Right lobe of liver (tissue), 6 donors: ENCODE measurements around the gene BRICD5. TPM values are rescaled to one million over a fixed set of nuclear protein-coding genes. Genes with fewer than 3 reads are reported as not detected.

Experiments used
- ATAC-seq, 4 donors: fragments of 200-7000 bp; cut with Tn5 transposase; one replicate each; pipeline ENCODE4 v1.9.1; 2020; ENCODE audit warnings: mild to moderate bottlenecking in 4 of 4, moderate library complexity in 4 of 4
- DNase-seq, 3 donors: peaks; one replicate each; pipeline ENCODE4 v3.0.0-alpha.2; 2020
- H3K27ac ChIP-seq, 3 donors: fragments of 200-600 bp; one replicate each; pipeline ENCODE4 v1.8.0; 2022
- H3K27me3 ChIP-seq, 2 donors: fragments of 200-600 bp; one replicate each; pipeline ENCODE4 v1.8.0; 2022
- H3K36me3 ChIP-seq, 4 donors: fragments of 200-600 bp; sonication (generic) in 1 of 4; one replicate each; pipeline versions ENCODE4 v1.5.1 to v1.8.0; 2017 to 2022; ENCODE audit warnings: control low read depth in 1 of 4
- H3K4me1 ChIP-seq, 4 donors: fragments of 200-600 bp; sonication (generic) in 1 of 4; one replicate each; pipeline versions ENCODE4 v1.5.1 to v1.8.0; 2017 to 2022; ENCODE audit warnings: control low read depth in 1 of 4
- H3K4me3 ChIP-seq, 3 donors: fragments of 200-600 bp; one replicate each; pipeline ENCODE4 v1.8.0; 2022
- H3K9me3 ChIP-seq, 4 donors: fragments of 200-600 bp; sonication (generic) in 1 of 4; one replicate each; pipeline versions ENCODE4 v1.5.1 to v1.8.0; 2017 to 2022; ENCODE audit warnings: control low read depth in 1 of 4
- CTCF ChIP-seq, 4 donors: fragments of 200-600 bp in 3 of 4; fragments of 450-650 bp in 1 of 4; IDR thresholded peaks; one replicate each; pipeline versions ENCODE4 v1.5.1 to v1.8.0; 2016 to 2022; ENCODE audit warnings: antibody characterized with exemption in 4 of 4, mild to moderate bottlenecking in 2 of 4
- POLR2A ChIP-seq: fragments of 450-650 bp; IDR thresholded peaks from one replicate; pipeline ENCODE4 v1.6.1; 2017; ENCODE audit warnings: antibody characterized with exemption, mild to moderate bottlenecking
- WGBS: methylation state at CpG from one replicate; pipeline ENCODE4 v1.1.6; 2018; ENCODE audit warnings: low coverage, low lambda C conversion rate; ENCODE audit not compliant: insufficient coverage; ENCODE audit errors: missing lambda C conversion rate; 5-methylcytosine and 5-hydroxymethylcytosine counted together
- intact Hi-C, 2 donors: fragments of 100-400 bp; cut with DNase I; formaldehyde crosslinking; loops; one replicate each; pipeline versions ENCODE4 v1.11.2 to v1.14.1; 2022
- total RNA-seq, 6 experiments: library from RNA; depleted of rRNA in 2 of 6; stranded (reverse); fragments of >200 nt in 2 of 6; fragmentation: NEBNext Ultra II Directional in 3 of 6; extraction: Animal tissue kit (Norgen Biotek cat#: 25700) in 3 of 6; gene quantifications; one replicate each; pipeline versions ENCODE4 v1.1.0 to v1.2.4, GENCODE V29; 2016 to 2023
- donor health status: DM: no; HTN: yes; CAD: no.
- donor health status: DM: no; HTN: no; CAD: no.
- donor health status: DM: no; HTN: no; CAD: no.
- donor health status: DM: no; HTN: yes; CAD: no.
- donor health status: DM: no; HTN: yes; CAD: no.

The BRICD5 gene
- total RNA-seq, 6 experiments from 2014 or later: 0.74 to 3.7 (median 2.0) TPM

- Histone ChIP-seq H3K27me3 (no peaks in the 10 kb centered on the region), H3K4me3 (no peak overlapping the region), H3K9me3 (no peaks in the 10 kb centered on the region), H3K4me1 (peaks cover 0 to 23% (median 5%) of the 10 kb centered on the region in 4 donors), H3K27ac (no peak overlapping the region), H3K36me3 (peaks cover 0 to 50% (median 17%) of the 10 kb centered on the region in 4 donors)
- ATAC-seq (no peak), DNase-seq (no peak)
- intact Hi-C loops: no loop called here
- 90% methylated on average over 2 of the region's 18 CpGs for WGBS
- no peak for TF ChIP-seq POLR2A
- TF ChIP-seq CTCF (IDR thresholded peaks at IDR 0.05): no peak
These were observed 35.7 kb upstream of the BRICD5 start for GRCh38 chr16:2246301-2246885.

GRCh38 chr16:2244926-2245795 is 34.5 kb upstream of the BRICD5 start:
- H3K36me3 ChIP-seq: peaks cover 0 to 50% (median 18%) of the 10 kb centered on the region in 4 donors
- DNase-seq (peak in 1 of 3 donors; percentile 10), ATAC-seq (peak in 1 of 4 donors; percentile 5)
- no peak overlapping the region for H3K27ac ChIP-seq
- intact Hi-C loops: no loop called here
- 96% methylated on average over 10 of the region's 30 CpGs for WGBS
- no peak for TF ChIP-seq CTCF (IDR thresholded peaks at IDR 0.05)
- no peaks in the 10 kb centered on the region for H3K27me3 ChIP-seq
- no peaks in the 10 kb centered on the region for H3K9me3 ChIP-seq
- no peak overlapping the region for H3K4me3 ChIP-seq
- H3K4me1 ChIP-seq: peaks cover 0 to 17% (median 5%) of the 10 kb centered on the region in 4 donors

GRCh38 chr16:2244301-2244700 is 33.6 kb upstream of the BRICD5 start:
- Histone ChIP-seq H3K4me1 (peaks cover 0 to 10% (median 4%) of the 10 kb centered on the region in 4 donors), H3K4me3 (no peak overlapping the region), H3K9me3 (no peaks in the 10 kb centered on the region), H3K27me3 (no peaks in the 10 kb centered on the region), H3K27ac (no peak overlapping the region), H3K36me3 (peaks cover 0 to 50% (median 18%) of the 10 kb centered on the region in 4 donors)
- no peak for TF ChIP-seq CTCF (IDR thresholded peaks at IDR 0.05)
- TF ChIP-seq POLR2A: no peak
- 95% methylated on average over 4 of the region's 17 CpGs for WGBS
- DNase-seq: peak in 1 of 3 donors; percentile 18
- ATAC-seq: peak in 1 of 4 donors; percentile 12
- intact Hi-C loops: no loop called here

- Histone ChIP-seq H3K4me1 (peaks cover 0 to 5% (median 2%) of the 10 kb centered on the region in 4 donors), H3K36me3 (peaks cover 0 to 50% (median 18%) of the 10 kb centered on the region in 4 donors), H3K9me3 (no peaks in the 10 kb centered on the region), H3K27ac (no peak overlapping the region), H3K27me3 (no peaks in the 10 kb centered on the region), H3K4me3 (no peak overlapping the region)
- DNase-seq (no peak), ATAC-seq (no peak)
- intact Hi-C loops: no loop called here
- 86% methylated on average over 8 of the region's 11 CpGs for WGBS
- TF ChIP-seq POLR2A: no peak
- no peak for TF ChIP-seq CTCF (IDR thresholded peaks at IDR 0.05)
These were observed 33.1 kb upstream of the BRICD5 start for GRCh38 chr16:2243781-2244180.
